GM18499 (cell line): ENCODE measurements around the gene ACTR2.
"Not testable (repeated sequence)": the region's sequence is repeated elsewhere in the genome, so short reads cannot be mapped to it uniquely, and the experiment has no call there.

Source experiments
- ATAC-seq: cut with Tn5 transposase; IDR thresholded peaks from one replicate; pipeline ENCODE4 v1.9.1; 2021; ENCODE audit warnings: moderate number of reproducible peaks; ENCODE audit not compliant: insufficient read depth, unreplicated experiment

The ACTR2 gene

GRCh38 chr2:65305934-65306333 lies 78.3 kb downstream of the ACTR2 start:
- ATAC-seq, result no peak

GRCh38 chr2:65309699-65310098 lies 82.1 kb downstream of the ACTR2 start:
- no peak for ATAC-seq

GRCh38 chr2:65311049-65311448 lies 83.4 kb downstream of the ACTR2 start:
- no peak for ATAC-seq

GRCh38 chr2:65311596-65311995 lies 84.0 kb downstream of the ACTR2 start:
- ATAC-seq, result no peak

- no peak for ATAC-seq
Measured at GRCh38 chr2:65313126-65313953, 85.7 kb downstream of the ACTR2 start.

GRCh38 chr2:65313954-65314256 lies 86.3 kb downstream of the ACTR2 start:
- ATAC-seq, result no peak

- ATAC-seq, result no peak
Measured at GRCh38 chr2:65314801-65315441, 87.3 kb downstream of the ACTR2 start.

GRCh38 chr2:65316072-65316471 lies 88.4 kb downstream of the ACTR2 start:
- ATAC-seq, result no peak

- ATAC-seq, result not testable (repeated sequence)
Measured at GRCh38 chr2:65317351-65317750, 89.7 kb downstream of the ACTR2 start.

GRCh38 chr2:65317841-65318240 lies 90.2 kb downstream of the ACTR2 start:
- ATAC-seq, result no peak

- ATAC-seq, result no peak
Measured at GRCh38 chr2:65319072-65319673, 91.5 kb downstream of the ACTR2 start.

GRCh38 chr2:65319674-65320041 lies 92.0 kb downstream of the ACTR2 start:
- ATAC-seq, result no peak

- ATAC-seq, result peak; percentile 55
Measured at GRCh38 chr2:65320042-65320725, 92.6 kb downstream of the ACTR2 start.
